ENCODE data around the gene ME3.
"Not testable (repeated sequence)": the region's sequence is repeated elsewhere in the genome, so short reads cannot be mapped to it uniquely, and the experiment has no call there.

Gene ME3

GRCh38 chr11:86580535-86580934, 91.9 kb downstream of the ME3 start:
- DNase-seq, result no peak

GRCh38 chr11:86579406-86579731, 93.0 kb downstream of the ME3 start:
- no peak for DNase-seq

- DNase-seq, result no peak
Measured at GRCh38 chr11:86578727-86579405, 93.5 kb downstream of the ME3 start.

GRCh38 chr11:86577644-86578636, 94.5 kb downstream of the ME3 start:
- no peak for DNase-seq

- no peak for DNase-seq
Measured at GRCh38 chr11:86576946-86577624, 95.3 kb downstream of the ME3 start.

GRCh38 chr11:86575927-86576326, 96.5 kb downstream of the ME3 start:
- no peak for DNase-seq

GRCh38 chr11:86575208-86575855, 97.1 kb downstream of the ME3 start:
- DNase-seq, result no peak

GRCh38 chr11:86574493-86575207, 97.8 kb downstream of the ME3 start:
- DNase-seq, result no peak

GRCh38 chr11:86571273-86571948, 101.0 kb downstream of the ME3 start:
- DNase-seq, result no peak

- no peak for DNase-seq
Measured at GRCh38 chr11:86570451-86570850, 102.0 kb downstream of the ME3 start.

- no peak for DNase-seq
Measured at GRCh38 chr11:86570020-86570419, 102.4 kb downstream of the ME3 start.

GRCh38 chr11:86569109-86569508, 103.3 kb downstream of the ME3 start:
- no peak for DNase-seq

GRCh38 chr11:86565801-86566312, 106.6 kb downstream of the ME3 start:
- no peak for DNase-seq

- no peak for DNase-seq
Measured at GRCh38 chr11:86565388-86565787, 107.0 kb downstream of the ME3 start.

GRCh38 chr11:86562842-86563241, 109.6 kb downstream of the ME3 start:
- DNase-seq, result not testable (repeated sequence)

GRCh38 chr11:86559311-86559945, 113.0 kb downstream of the ME3 start:
- no peak for DNase-seq

GRCh38 chr11:86558841-86559240, 113.6 kb downstream of the ME3 start:
- no peak for DNase-seq

GRCh38 chr11:86558207-86558606, 114.2 kb downstream of the ME3 start:
- no peak for DNase-seq

- DNase-seq, result no peak
Measured at GRCh38 chr11:86555866-86556265, 116.5 kb downstream of the ME3 start.

GRCh38 chr11:86555401-86555800, 117.0 kb downstream of the ME3 start:
- DNase-seq, result no peak

GRCh38 chr11:86553265-86553664, 119.2 kb downstream of the ME3 start:
- DNase-seq, result no peak
